GM18951 (cell line): ENCODE results near the gene EEF1AKMT4.

Experiments
- POLR2A ChIP-seq: IDR thresholded peaks from 4 replicates; pipeline ENCODE4 v1.6.1; 2011; ENCODE audit warnings: mild to moderate bottlenecking; ENCODE audit not compliant: insufficient read length, insufficient read depth; ENCODE audit errors: extremely low read depth
- in situ Hi-C: fragments of 300-500 bp; cut with MboI; formaldehyde crosslinking; loops from one replicate; pipeline ENCODE4 v1.12.0; 2022; ENCODE audit warnings: low sequenced_read_pairs, mixed read lengths, inconsistent platforms; ENCODE audit not compliant: unreplicated experiment

EEF1AKMT4 gene

DNA sequence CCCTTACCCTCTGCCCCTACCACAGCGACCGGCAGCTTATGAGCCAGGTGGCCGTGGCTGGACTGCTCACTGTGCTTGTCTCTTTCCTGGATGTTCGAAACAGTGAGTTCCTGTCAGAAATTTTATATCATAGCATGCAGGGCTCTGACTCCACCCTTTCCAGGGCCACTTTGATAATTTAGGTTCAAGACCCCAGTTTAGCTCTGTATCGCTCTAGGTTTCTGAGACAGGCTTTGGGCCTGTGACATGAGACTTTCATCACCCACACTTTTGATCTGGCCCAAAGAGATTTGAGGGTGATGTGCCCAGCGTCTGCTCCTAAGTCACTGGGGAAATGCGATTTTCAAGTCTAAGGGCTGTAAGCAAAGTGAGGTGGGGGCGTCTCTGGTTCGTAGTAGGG lies 58.4 kb downstream of the EEF1AKMT4 start:
- no peak for TF ChIP-seq POLR2A
- in situ Hi-C loops, result no loop called here
